NB4 (cell line): ENCODE results near the gene RNF130.

Experiments
- DNase-seq: peaks from one replicate; pipeline ENCODE4 v3.0.0; 2010; ENCODE audit warnings: low read depth
- H3K4me3 ChIP-seq: one replicate; pipeline ENCODE4 v1.5.1; 2011; ENCODE audit warnings: mild to moderate bottlenecking, low read depth, low read length, moderate library complexity
- MAX ChIP-seq: IDR thresholded peaks from 2 replicates; pipeline ENCODE4 v1.6.1; 2011; ENCODE audit warnings: low read depth, low read length
- MYC ChIP-seq: IDR thresholded peaks from 2 replicates; pipeline ENCODE4 v1.6.1; 2011; ENCODE audit warnings: low read depth, low read length
- POLR2A ChIP-seq: IDR thresholded peaks from 2 replicates; pipeline ENCODE4 v1.6.1; 2011; ENCODE audit warnings: mild to moderate bottlenecking; ENCODE audit not compliant: insufficient read length; ENCODE audit errors: extremely low read depth
- TF ChIP-seq, protein P1 (sequence below): IDR thresholded peaks from one replicate; pipeline ENCODE4 v1.5.1; 2012; ENCODE audit warnings: low read depth, low read length

The RNF130 gene

DNA sequence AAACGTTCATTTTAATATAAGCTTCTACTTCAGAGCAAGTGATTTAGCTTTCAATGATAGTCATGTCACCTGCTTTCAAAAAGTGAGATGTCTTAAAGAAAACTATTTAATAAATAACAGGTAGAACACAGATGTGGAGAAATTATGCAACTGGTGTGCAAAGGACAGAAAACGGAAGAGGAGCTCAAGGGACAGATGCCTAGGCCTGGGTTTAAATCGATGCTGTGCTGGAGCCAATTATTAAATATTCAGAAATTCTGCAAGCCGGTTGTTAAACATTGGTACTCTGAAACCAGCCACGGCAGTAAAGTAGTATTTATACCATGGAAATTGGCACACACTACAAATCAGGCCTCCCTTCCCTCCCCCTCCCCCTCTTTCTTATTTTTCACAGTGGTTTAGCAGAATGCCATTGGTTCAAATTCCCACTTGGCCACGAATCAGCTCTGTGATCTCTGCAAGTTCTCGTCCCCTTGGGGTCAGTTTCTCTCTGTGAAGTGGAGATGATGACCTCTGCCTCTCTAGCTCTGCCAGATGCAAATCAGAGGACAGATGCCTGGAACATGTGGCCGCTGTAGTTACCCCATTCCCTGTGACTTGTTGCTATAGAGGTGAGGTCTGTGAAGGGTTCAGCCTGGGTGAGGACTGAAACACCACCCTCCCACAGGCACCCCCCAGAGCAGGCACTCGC, 6.2 kb upstream of the RNF130 start:
- no peak overlapping the region for H3K4me3 ChIP-seq
- DNase-seq, result no peak
- TF ChIP-seq POLR2A (no peak), MAX (no peak), MYC (no peak)
- TF ChIP-seq, protein P1, sequence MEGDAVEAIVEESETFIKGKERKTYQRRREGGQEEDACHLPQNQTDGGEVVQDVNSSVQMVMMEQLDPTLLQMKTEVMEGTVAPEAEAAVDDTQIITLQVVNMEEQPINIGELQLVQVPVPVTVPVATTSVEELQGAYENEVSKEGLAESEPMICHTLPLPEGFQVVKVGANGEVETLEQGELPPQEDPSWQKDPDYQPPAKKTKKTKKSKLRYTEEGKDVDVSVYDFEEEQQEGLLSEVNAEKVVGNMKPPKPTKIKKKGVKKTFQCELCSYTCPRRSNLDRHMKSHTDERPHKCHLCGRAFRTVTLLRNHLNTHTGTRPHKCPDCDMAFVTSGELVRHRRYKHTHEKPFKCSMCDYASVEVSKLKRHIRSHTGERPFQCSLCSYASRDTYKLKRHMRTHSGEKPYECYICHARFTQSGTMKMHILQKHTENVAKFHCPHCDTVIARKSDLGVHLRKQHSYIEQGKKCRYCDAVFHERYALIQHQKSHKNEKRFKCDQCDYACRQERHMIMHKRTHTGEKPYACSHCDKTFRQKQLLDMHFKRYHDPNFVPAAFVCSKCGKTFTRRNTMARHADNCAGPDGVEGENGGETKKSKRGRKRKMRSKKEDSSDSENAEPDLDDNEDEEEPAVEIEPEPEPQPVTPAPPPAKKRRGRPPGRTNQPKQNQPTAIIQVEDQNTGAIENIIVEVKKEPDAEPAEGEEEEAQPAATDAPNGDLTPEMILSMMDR, result no peak

DNA sequence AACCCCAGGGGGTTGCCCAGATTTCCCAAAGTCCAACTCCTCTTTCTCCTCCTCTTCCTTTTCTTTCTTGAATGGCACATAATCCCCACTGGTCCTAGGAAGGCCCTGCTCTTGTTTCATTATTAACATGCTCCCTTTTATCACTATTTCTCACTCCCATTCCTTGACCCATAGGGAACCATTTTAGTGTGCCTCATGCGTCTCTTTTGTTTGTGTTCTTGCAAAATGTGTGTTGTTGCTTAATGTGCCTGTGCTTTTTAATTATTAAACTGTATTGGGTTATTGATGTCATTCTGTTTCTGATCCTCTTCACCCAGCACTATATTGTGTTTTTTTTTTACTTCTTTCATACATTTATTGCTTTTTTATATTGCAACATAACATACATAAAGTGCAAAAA, 4.1 kb upstream of the RNF130 start:
- H3K4me3 ChIP-seq, result no peak overlapping the region
- no peak for TF ChIP-seq MYC
- TF ChIP-seq, protein P1, result no peak
- TF ChIP-seq POLR2A, result no peak
- no peak for TF ChIP-seq MAX
- DNase-seq, result no peak

- no peak overlapping the region for H3K4me3 ChIP-seq
- DNase-seq, result no peak
Measured at GRCh38 chr5:180074462-180074861, 2.9 kb upstream of the RNF130 start.

DNA sequence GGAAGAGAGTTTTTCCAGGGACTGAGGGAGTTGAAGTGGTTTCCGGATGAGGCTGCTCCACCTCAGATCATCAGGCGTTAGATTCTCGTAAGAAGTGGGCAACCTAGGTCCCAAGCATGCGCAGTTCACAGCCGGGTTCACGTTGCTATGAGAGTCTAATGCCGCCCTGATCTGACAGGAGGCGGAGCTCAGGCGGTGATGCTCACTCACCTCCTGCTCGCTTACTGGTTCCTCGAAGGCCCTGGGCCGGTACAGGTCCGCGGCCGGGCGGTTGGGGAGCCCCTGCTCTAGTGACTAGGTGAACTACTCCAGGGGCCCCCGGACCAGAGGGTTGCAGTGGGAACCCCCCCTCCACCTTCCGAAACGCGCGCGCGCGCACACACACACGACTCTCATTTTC, 997 bp upstream of the RNF130 start:
- TF ChIP-seq POLR2A, result no peak
- no peak for DNase-seq
- no peak overlapping the region for H3K4me3 ChIP-seq

More at GRCh38 chr5:180074462-180074861, 2.9 kb upstream of the RNF130 start:
- TF ChIP-seq POLR2A, result no peak
- TF ChIP-seq, protein P1, result no peak

DNA sequence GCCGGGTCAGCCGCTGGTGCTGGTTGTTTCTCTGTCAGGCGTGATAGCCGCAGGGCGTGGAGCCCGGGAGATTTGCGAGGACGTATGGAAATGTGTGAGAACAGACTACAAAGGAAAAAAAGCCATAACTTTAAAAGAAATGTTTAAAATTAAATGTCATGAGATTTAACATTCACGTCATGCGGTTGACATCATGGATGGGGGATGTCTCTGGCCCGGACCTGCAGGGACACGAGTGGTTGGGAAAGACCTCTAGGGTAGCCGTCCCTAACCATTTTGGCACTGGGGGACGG, 643 bp upstream of the RNF130 start:
- TF ChIP-seq MAX (no peak), MYC (no peak), POLR2A (no peak)
- TF ChIP-seq, protein P1, result no peak
- H3K4me3 ChIP-seq, result no peak overlapping the region
- no peak for DNase-seq

DNA sequence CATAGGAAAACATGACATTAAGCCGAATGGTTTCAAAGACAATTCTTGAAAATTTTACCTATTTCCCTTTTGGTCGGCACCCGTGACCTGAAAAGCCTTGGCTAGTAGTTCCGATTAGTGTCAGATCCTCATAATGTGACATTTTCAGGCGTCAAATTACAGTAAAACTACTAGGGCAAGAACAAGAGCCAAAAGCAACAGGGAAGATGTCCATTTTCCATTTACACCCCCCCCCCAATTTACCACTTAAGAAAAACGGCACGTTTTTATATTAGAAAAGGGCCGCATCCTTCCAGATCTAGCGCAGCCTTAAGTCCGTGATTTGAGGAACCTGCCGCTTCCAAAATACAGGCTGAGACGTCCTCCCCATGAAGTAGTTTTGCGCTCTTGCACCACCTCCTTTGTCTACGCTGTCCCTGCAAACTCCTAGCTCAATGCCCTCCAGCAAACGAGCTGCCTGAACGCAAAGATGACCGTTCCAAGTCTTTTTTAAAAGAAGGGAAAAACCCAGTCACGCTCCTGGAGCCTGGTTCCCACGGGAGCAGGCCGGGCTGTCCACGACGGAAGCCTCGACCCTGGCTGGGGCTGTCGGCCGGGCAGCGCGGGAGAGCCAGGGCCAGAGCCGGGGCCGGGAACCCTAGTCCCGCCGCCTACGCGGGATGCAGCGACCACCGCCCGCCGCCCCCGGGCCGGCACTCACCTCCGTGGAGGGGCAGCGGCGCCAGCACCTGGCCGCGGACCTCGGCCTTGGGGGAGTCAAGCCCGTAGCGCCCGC, 616 bp downstream of the RNF130 start:
- TF ChIP-seq MAX (no peak), POLR2A (no peak), MYC (no peak)
- TF ChIP-seq, protein P1, result no peak
- peak overlapping the region; percentile 64 for H3K4me3 ChIP-seq
- DNase-seq, result peak; percentile 86
